ENCODE data around the gene IKBKE. TPM values are rescaled to one million over a fixed set of nuclear protein-coding genes. Genes with fewer than 3 reads are reported as not detected.

Gene IKBKE
- total RNA-seq, 1 experiment from 2014 or later, result 6.6 TPM

GRCh38 chr1:206478746-206479145 is 8.5 kb downstream of the IKBKE start:
- Histone ChIP-seq H3K23ac (ENCODE audit: insufficient read length, low read depth, low read length) (no peak overlapping the region), H3K9me3 (ENCODE audit: control insufficient read depth, low read depth, low read length) (no peaks in the 10 kb centered on the region), H3K56ac (ENCODE audit: insufficient read length, low read depth, low read length) (no peak overlapping the region), H3K4me2 (ENCODE audit: insufficient read depth, insufficient read length, low read length) (no peak overlapping the region), H4K91ac (ENCODE audit: insufficient read length, low read depth, low read length) (no peak overlapping the region), H3K4ac (ENCODE audit: low read depth, low read length) (no peak overlapping the region), H3K14ac (ENCODE audit: insufficient read depth, low read length) (no peak overlapping the region), H3K23me2 (ENCODE audit: insufficient read length, low read depth, low read length, poor library complexity, severe bottlenecking) (no peaks in the 10 kb centered on the region), H4K5ac (ENCODE audit: insufficient read length, low read depth, low read length) (no peak overlapping the region), H2BK120ac (ENCODE audit: low read depth, low read length, poor library complexity, severe bottlenecking) (no peak overlapping the region), H3K79me2 (ENCODE audit: insufficient read depth, low read length) (no peaks in the 10 kb centered on the region), H4K8ac (replicated peaks; ENCODE audit: insufficient read length, low read depth, low read length) (no peak overlapping the region), H3K79me1 (ENCODE audit: insufficient read depth, low read depth, low read length, poor library complexity, severe bottlenecking) (no peaks in the 10 kb centered on the region), H3K18ac (ENCODE audit: insufficient read length, low read depth, low read length) (no peak overlapping the region), H2AFZ (ENCODE audit: low read length) (no peak overlapping the region), H2AK5ac (ENCODE audit: insufficient read length, low read length) (no peak overlapping the region), H4K20me1 (ENCODE audit: control insufficient read depth, insufficient read depth, insufficient read length) (no peaks in the 10 kb centered on the region), H3K4me1 (ENCODE audit: insufficient read depth, low read length) (no peaks in the 10 kb centered on the region), H2BK5ac (ENCODE audit: insufficient read length, low read length) (no peak overlapping the region), H2BK15ac (ENCODE audit: low read depth, low read length) (no peak overlapping the region), H3K27ac (ENCODE audit: insufficient read length, low read depth, low read length) (no peak overlapping the region), H2BK20ac (ENCODE audit: low read depth, low read length, poor library complexity, severe bottlenecking) (no peak overlapping the region), H2BK12ac (ENCODE audit: insufficient read length, low read depth, low read length) (no peak overlapping the region), H3K27me3 (ENCODE audit: insufficient read depth, low read length) (no peaks in the 10 kb centered on the region), H3K9ac (ENCODE audit: extremely low read depth, insufficient read length, low read length) (no peak overlapping the region), H3T11ph (ENCODE audit: low read length) (no peak overlapping the region)
- H3K9me3 Mint-ChIP-seq, result no peaks in the 10 kb centered on the region
- no peak overlapping the region for H3K27ac Mint-ChIP-seq
- no peak for DNase-seq
- H3K27me3 Mint-ChIP-seq (ENCODE audit: low read depth), result no peaks in the 10 kb centered on the region; the same call in 1 of the 2 replicates
- no peak for TF ChIP-seq CTCF (conservative IDR thresholded peaks at IDR 0.05)
- WGBS (ENCODE audit: extremely low coverage, insufficient read length, low lambda C conversion rate), result no CpG with 5 or more reads among the region's 11 CpGs
- peaks cover 5 to 10% of the 10 kb centered on the region in 2 experiments for H3K4me1 Mint-ChIP-seq
- peaks cover 12 to 22% (median 16%) of the 10 kb centered on the region in 3 experiments; a peak in 5 of 7 replicates for H3K36me3 Mint-ChIP-seq (ENCODE audit: insufficient read depth in 1 of 3, low read depth in 3 of 3)
- H3K4me3 Mint-ChIP-seq, result no peak overlapping the region

Data from H9 (cell line).